H1 (cell line): ENCODE measurements around the gene TAS2R5. TPM values are rescaled to one million over a fixed set of nuclear protein-coding genes. Genes with fewer than 3 reads are reported as not detected.

ENCODE experiments used
- CTCF ChIA-PET: fragments of 300-600 bp; sonication (Branson Sonifier 250); formaldehyde crosslinking; loops from one replicate; lab custom pipeline; 2021; ENCODE audit not compliant: partially characterized antibody; lab: Charles Lee
- POLR2A ChIA-PET: fragments of 300-600 bp; sonication (Branson Sonifier 250); formaldehyde crosslinking; loops from one replicate; lab custom pipeline; 2021; ENCODE audit warnings: inconsistent platforms; ENCODE audit not compliant: partially characterized antibody; lab: Charles Lee
- DNase-seq, 2 experiments: peaks; one replicate each; pipeline versions ENCODE4 v3.0.0 to v3.0.0-alpha.2; 2010 to 2022; ENCODE audit warnings: low spot score in 2 of 2, low read depth in 1 of 2, mixed read lengths in 1 of 2
- FAIRE-seq: peaks from 2 replicates; lab custom pipeline; 2011; peaks lifted over from hg19 to GRCh38; lab: Jason Lieb, UNC
- H2AFZ ChIP-seq: 2 replicates; pipeline ENCODE4 v1.8.1; 2012; ENCODE audit warnings: low read length, inconsistent platforms
- H2AK5ac ChIP-seq: 2 replicates; pipeline ENCODE4 v1.6.1; 2013; ENCODE audit warnings: low read depth, low read length
- H2BK120ac ChIP-seq: replicated peaks from 2 replicates; pipeline ENCODE3; 2013; ENCODE audit warnings: low read depth, low read length, inconsistent platforms
- H2BK12ac ChIP-seq: 2 replicates; pipeline ENCODE4 v1.6.1; 2013; ENCODE audit warnings: low read depth, low read length
- H2BK15ac ChIP-seq: 2 replicates; pipeline ENCODE4 v1.6.1; 2013; ENCODE audit warnings: low read length
- H2BK20ac ChIP-seq: 2 replicates; pipeline ENCODE4 v1.6.1; 2013; ENCODE audit warnings: low read length
- H2BK5ac ChIP-seq: 2 replicates; pipeline ENCODE4 v1.6.1; 2013; ENCODE audit warnings: low read depth, low read length
- H3K14ac ChIP-seq: 2 replicates; pipeline ENCODE4 v1.6.1; 2013; ENCODE audit warnings: inconsistent platforms; ENCODE audit not compliant: insufficient read length
- H3K18ac ChIP-seq: 2 replicates; pipeline ENCODE4 v1.6.1; 2013; ENCODE audit warnings: low read length; ENCODE audit errors: extremely low read depth
- H3K23ac ChIP-seq: 2 replicates; pipeline ENCODE4 v1.6.1; 2013; ENCODE audit warnings: inconsistent platforms; ENCODE audit not compliant: insufficient read length
- H3K23me2 ChIP-seq: 2 replicates; pipeline ENCODE4 v1.6.1; 2013; ENCODE audit warnings: low read depth, low read length
- H3K27ac ChIP-seq: 2 replicates; pipeline ENCODE4 v1.6.1; 2011; ENCODE audit warnings: low read depth, low read length, inconsistent platforms
- H3K27me3 ChIP-seq, 4 experiments: replicated peaks in 1 of 4; 1 replicate in 1 of 4; 2 replicates in 3 of 4; pipeline versions ENCODE4 v1.6.1 to v1.8.1; 2011 to 2013; ENCODE audit warnings: low read length in 3 of 4, mild to moderate bottlenecking in 3 of 4, inconsistent platforms in 2 of 4, mixed read lengths in 2 of 4, moderate library complexity in 1 of 4; ENCODE audit not compliant: control insufficient read depth in 3 of 4, insufficient read depth in 3 of 4; ENCODE audit errors: extremely low read depth in 1 of 4
- H3K36me3 ChIP-seq, 4 experiments: 2 replicates each; pipeline versions ENCODE4 v1.6.1 to v1.8.1; 2011 to 2013; ENCODE audit warnings: mild to moderate bottlenecking in 4 of 4, low read length in 3 of 4, moderate library complexity in 2 of 4, control low read depth in 1 of 4, inconsistent platforms in 1 of 4; ENCODE audit not compliant: insufficient read depth in 4 of 4, control insufficient read depth in 2 of 4
- H3K4ac ChIP-seq: replicated peaks from 2 replicates; pipeline ENCODE3; 2013; ENCODE audit warnings: low read length, low read depth, mixed read lengths, inconsistent platforms; ENCODE audit not compliant: insufficient read length
- H3K4me1 ChIP-seq, 4 experiments: replicated peaks in 1 of 4; 1 replicate in 1 of 4; 2 replicates in 3 of 4; pipeline versions ENCODE4 v1.6.1 to v1.8.1; 2011 to 2013; ENCODE audit warnings: low read length in 3 of 4, inconsistent platforms in 2 of 4, mixed read lengths in 1 of 4; ENCODE audit not compliant: insufficient read depth in 4 of 4, control insufficient read depth in 3 of 4
- H3K4me2 ChIP-seq, 2 experiments: 2 replicates each; pipeline versions ENCODE4 v1.6.1 to v1.8.1; 2011 to 2013; ENCODE audit warnings: low read depth in 2 of 2, low read length in 2 of 2, control low read depth in 1 of 2, inconsistent platforms in 1 of 2, mild to moderate bottlenecking in 1 of 2; ENCODE audit not compliant: insufficient read depth in 1 of 2
- H3K4me3 ChIP-seq, 4 experiments: fragments of 200-600, 300-600 bp in 1 of 4; sonication (generic), shearing (Covaris generic), sonication (Bioruptor Twin) in 1 of 4; 2 replicates each; pipeline versions ENCODE4 v1.5.1 to v1.8.1; 2011 to 2016; ENCODE audit warnings: low read length in 4 of 4, low read depth in 3 of 4, control low read depth in 2 of 4, inconsistent platforms in 2 of 4, mild to moderate bottlenecking in 2 of 4, mixed read lengths in 1 of 4, moderate library complexity in 1 of 4; ENCODE audit not compliant: insufficient read depth in 2 of 4; ENCODE audit errors: extremely low read depth in 1 of 4
- H3K56ac ChIP-seq: replicated peaks from 2 replicates; pipeline ENCODE3; 2013; ENCODE audit warnings: low read depth, mild to moderate bottlenecking, mixed read lengths, low read length, inconsistent platforms; ENCODE audit not compliant: insufficient read length
- H3K79me1 ChIP-seq: 2 replicates; pipeline ENCODE4 v1.6.1; 2013; ENCODE audit warnings: low read depth, low read length, control low read depth
- H3K79me2 ChIP-seq, 2 experiments: 2 replicates each; pipeline versions ENCODE4 v1.6.1 to v1.8.1; 2012 to 2013; ENCODE audit warnings: low read length in 2 of 2, mild to moderate bottlenecking in 2 of 2, inconsistent platforms in 1 of 2; ENCODE audit not compliant: insufficient read depth in 2 of 2, control insufficient read depth in 1 of 2
- H3K9ac ChIP-seq, 4 experiments: replicated peaks in 1 of 4; 1 replicate in 1 of 4; 2 replicates in 3 of 4; pipeline versions ENCODE4 v1.6.1 to v1.8.1; 2011 to 2013; ENCODE audit warnings: low read depth in 3 of 4, low read length in 3 of 4, control low read depth in 2 of 4, mild to moderate bottlenecking in 2 of 4, moderate library complexity in 2 of 4, inconsistent platforms in 1 of 4; ENCODE audit errors: extremely low read depth in 1 of 4
- H3K9me3 ChIP-seq, 2 experiments: 2 replicates each; pipeline versions ENCODE4 v1.6.1 to v1.8.1; 2012 to 2013; ENCODE audit warnings: mild to moderate bottlenecking in 2 of 2, moderate library complexity in 2 of 2, control low read depth in 1 of 2, inconsistent platforms in 1 of 2, low read depth in 1 of 2, low read length in 1 of 2, mixed read lengths in 1 of 2; ENCODE audit not compliant: insufficient read depth in 2 of 2
- H4K20me1 ChIP-seq, 2 experiments: replicated peaks in 1 of 2; 2 replicates each; pipeline versions ENCODE3 to v1.8.1; 2011 to 2013; ENCODE audit warnings: inconsistent platforms in 2 of 2, low read length in 2 of 2, mild to moderate bottlenecking in 1 of 2; ENCODE audit not compliant: insufficient read depth in 2 of 2, control insufficient read depth in 1 of 2
- H4K5ac ChIP-seq: 2 replicates; pipeline ENCODE4 v1.6.1; 2013; ENCODE audit warnings: low read length, low read depth, mixed read lengths, inconsistent platforms; ENCODE audit not compliant: insufficient read length
- H4K8ac ChIP-seq: 2 replicates; pipeline ENCODE4 v1.8.0; 2013; ENCODE audit warnings: mild to moderate bottlenecking, moderate library complexity, low read length, inconsistent platforms; ENCODE audit not compliant: insufficient read depth; ENCODE audit errors: extremely low read depth
- H4K91ac ChIP-seq: replicated peaks from 2 replicates; pipeline ENCODE3; 2013; ENCODE audit warnings: low read length, mixed read lengths, inconsistent platforms; ENCODE audit not compliant: insufficient read length
- ASH2L ChIP-seq: fragments of 200-600, 300-600 bp; sonication (generic); IDR thresholded peaks from one replicate; pipeline ENCODE4 v1.7.1; 2017; ENCODE audit warnings: low read length
- CEBPB ChIP-seq: IDR thresholded peaks from 2 replicates; pipeline ENCODE4 v1.6.1; 2012; ENCODE audit warnings: low read depth, low read length
- HDAC6 ChIP-seq: IDR thresholded peaks from one replicate; pipeline ENCODE4 v1.7.1; 2012; ENCODE audit warnings: low read depth, mild to moderate bottlenecking, inconsistent platforms, low read length, moderate library complexity
- KDM1A ChIP-seq: fragments of 200-600, 300-600 bp; sonication (generic); IDR thresholded peaks from 2 replicates; pipeline ENCODE4 v1.7.1; 2016; ENCODE audit warnings: mild to moderate bottlenecking, low read length, borderline replicate concordance
- KDM4A ChIP-seq: IDR thresholded peaks from one replicate; pipeline ENCODE4 v1.7.1; 2012; ENCODE audit warnings: low read depth, mild to moderate bottlenecking, moderate library complexity, low read length, inconsistent platforms; ENCODE audit not compliant: severe bottlenecking
- POLR2A ChIP-seq, 2 experiments: IDR thresholded peaks; 1 replicate in 1 of 2; 2 replicates in 1 of 2; pipeline ENCODE4 v1.6.1; 2011; ENCODE audit warnings: low read depth in 2 of 2, low read length in 2 of 2, mild to moderate bottlenecking in 2 of 2; ENCODE audit errors: control extremely low read depth in 1 of 2
- RFX5 ChIP-seq: IDR thresholded peaks from 2 replicates; pipeline ENCODE4 v1.6.1; 2011; ENCODE audit warnings: low read depth, low read length, improper control_type of control experiment, borderline replicate concordance
- RNF2 ChIP-seq: fragments of 200-900, 300-1000 bp; sonication (generic); IDR thresholded peaks from 2 replicates; pipeline ENCODE4 v1.7.1; 2016; ENCODE audit warnings: borderline replicate concordance, low read depth, mild to moderate bottlenecking, antibody characterized with exemption, low read length; ENCODE audit not compliant: poor library complexity, severe bottlenecking; ENCODE audit errors: missing control alignments
- SIRT6 ChIP-seq: IDR thresholded peaks from one replicate; pipeline ENCODE4 v1.7.1; 2012; ENCODE audit warnings: low read length, inconsistent platforms
- SP4 ChIP-seq: IDR thresholded peaks from 2 replicates; pipeline ENCODE4 v1.6.1; 2012; ENCODE audit warnings: low read length, inconsistent platforms
- SUZ12 ChIP-seq: fragments of 200-600 bp; sonication (generic); IDR thresholded peaks from 2 replicates; pipeline ENCODE4 v1.6.1; 2012; ENCODE audit warnings: mild to moderate bottlenecking, inconsistent platforms, low read length, moderate library complexity, mixed read lengths
- YY1 ChIP-seq: IDR thresholded peaks from 2 replicates; pipeline ENCODE4 v1.6.1; 2011; ENCODE audit warnings: low read depth, mild to moderate bottlenecking, low read length
- ZNF274 ChIP-seq: IDR thresholded peaks from 2 replicates; pipeline ENCODE4 v1.7.0; 2012; ENCODE audit warnings: low read length, borderline replicate concordance; ENCODE audit errors: extremely low read depth
- WGBS, 2 experiments: shearing (Covaris generic) in 1 of 2; methylation state at CpG; one replicate each; pipeline versions ENCODE4 v1.1.6 to v1.1.7; 2013 to 2015; ENCODE audit warnings: low lambda C conversion rate in 2 of 2, mixed read lengths in 2 of 2, inconsistent platforms in 1 of 2, low coverage in 1 of 2, missing lambda C conversion rate in 1 of 2; ENCODE audit not compliant: insufficient replicate concordance in 2 of 2, insufficient coverage in 1 of 2, insufficient read length in 1 of 2; ENCODE audit errors: extremely low coverage in 1 of 2, missing lambda C conversion rate in 1 of 2; 5-methylcytosine and 5-hydroxymethylcytosine counted together
- polyA plus RNA-seq, 7 experiments: library from polyadenylated mRNA; depleted of rRNA in 3 of 7; stranded (reverse) in 5 of 7; unstranded in 2 of 7; fragments of >200 nt in 5 of 7; fragments of 200-250 nt in 2 of 7; gene quantifications; 1 replicate in 5 of 7; 2 replicates in 1 of 7; 4 replicates in 1 of 7; pipeline versions ENCODE4 v1.2.1 to v1.2.3, GENCODE V29; 2011 to 2013; ENCODE audit warnings: missing spikeins in 2 of 7, mixed read lengths in 2 of 7
- total RNA-seq: library from RNA; stranded (reverse); fragmentation: NEBNext Ultra II Directional; extraction: Animal tissue kit (Norgen Biotek cat#: 25700); gene quantifications from 2 replicates; pipeline ENCODE4 v1.2.1, GENCODE V29; 2021

The TAS2R5 gene
- total and polyA plus RNA-seq, 2 of the 8 experiments (the other 6 are each of a cell fraction or from before 2014, with no cell fraction given), result 1.5 to 6.2 TPM

- FAIRE-seq, result no peak
- no peak for DNase-seq
- peaks cover 23 to 26% of the 10 kb centered on the region in 2 experiments for H3K9me3 ChIP-seq
- no peak overlapping the region for H4K8ac ChIP-seq
- no peak overlapping the region for H3K4ac ChIP-seq
- H3K36me3 ChIP-seq, result peaks cover 37 to 97% (median 72%) of the 10 kb centered on the region in 4 experiments
- H2BK15ac ChIP-seq, result no peak overlapping the region
- H3K4me3 ChIP-seq, result no peak overlapping the region
- POLR2A ChIA-PET, result interaction anchor here (1.7 to 3.2 kb wide), 4 partner anchors 8 to 14 kb away, joined by 5 to 15 read pairs (median 11); partner anchors contain the start of gene SSBP1
- no peak overlapping the region for H3K23ac ChIP-seq
- no peaks in the 10 kb centered on the region for H3K23me2 ChIP-seq
- no peak overlapping the region for H3K4me2 ChIP-seq
- WGBS, 2 experiments, result 89% methylated on average over 2 of the region's 2 CpGs; no CpG with 5 or more reads in 1 of the 2 experiments
- no peak overlapping the region for H3K27ac ChIP-seq
- H2BK12ac ChIP-seq, result no peak overlapping the region
- no peaks in the 10 kb centered on the region for H3K4me1 ChIP-seq
- no peak overlapping the region for H2BK5ac ChIP-seq
- H4K20me1 ChIP-seq, result no peaks in the 10 kb centered on the region
- H2AFZ ChIP-seq, result no peak overlapping the region
- no peak overlapping the region for H4K5ac ChIP-seq
- CTCF ChIA-PET, result interaction anchor here (0.6 to 1.0 kb wide), 3 partner anchors 9 to 218 kb away, joined by 3 read pairs; partner anchors contain the start of gene SSBP1
- H3K79me2 ChIP-seq, result no peaks in the 10 kb centered on the region
- no peaks in the 10 kb centered on the region for H3K79me1 ChIP-seq
- H2BK20ac ChIP-seq, result no peak overlapping the region
- H3K56ac ChIP-seq, result no peak overlapping the region
- H3K9ac ChIP-seq, result no peak overlapping the region
- no peak overlapping the region for H2BK120ac ChIP-seq
- H3K27me3 ChIP-seq, result no peaks in the 10 kb centered on the region
- no peak overlapping the region for H2AK5ac ChIP-seq
- no peak overlapping the region for H4K91ac ChIP-seq
- no peak overlapping the region for H3K18ac ChIP-seq
- no peak overlapping the region for H3K14ac ChIP-seq
- no peak for TF ChIP-seq RNF2
- no peak for TF ChIP-seq SP4
- no peak for TF ChIP-seq YY1
- TF ChIP-seq SIRT6, result no peak
- no peak for TF ChIP-seq KDM1A
- no peak for TF ChIP-seq KDM4A
- no peak for TF ChIP-seq POLR2A (IDR thresholded peaks at IDR 0.05; ENCODE audit: control extremely low read depth in 1 of 2, low read depth in 2 of 2, low read length in 2 of 2)
- no peak for TF ChIP-seq CEBPB
- TF ChIP-seq HDAC6, result no peak
- no peak for TF ChIP-seq SUZ12
- TF ChIP-seq ZNF274, result no peak
- no peak for TF ChIP-seq ASH2L
- TF ChIP-seq RFX5, result no peak
Observed at GRCh38 chr7:141748396-141748795, 41.6 kb upstream of the TAS2R5 start.
